Epithelial cell of esophagus (primary cell): Measurements from ENCODE around the gene ATG16L2.

ENCODE experiments used
- DNase-seq: peaks from one replicate; pipeline ENCODE4 v3.0.0; 2010; ENCODE audit warnings: low read depth
- H3K4me3 ChIP-seq: 2 replicates; pipeline ENCODE4 v1.5.1; 2011; ENCODE audit warnings: mild to moderate bottlenecking, low read length, control low read depth
- CTCF ChIP-seq: IDR thresholded peaks from 2 replicates; pipeline ENCODE4 v1.5.1; 2011; ENCODE audit warnings: low read depth, mild to moderate bottlenecking, low read length, control low read depth, inconsistent platforms; ENCODE audit not compliant: insufficient read depth; ENCODE audit errors: missing control alignments

Gene ATG16L2

DNA sequence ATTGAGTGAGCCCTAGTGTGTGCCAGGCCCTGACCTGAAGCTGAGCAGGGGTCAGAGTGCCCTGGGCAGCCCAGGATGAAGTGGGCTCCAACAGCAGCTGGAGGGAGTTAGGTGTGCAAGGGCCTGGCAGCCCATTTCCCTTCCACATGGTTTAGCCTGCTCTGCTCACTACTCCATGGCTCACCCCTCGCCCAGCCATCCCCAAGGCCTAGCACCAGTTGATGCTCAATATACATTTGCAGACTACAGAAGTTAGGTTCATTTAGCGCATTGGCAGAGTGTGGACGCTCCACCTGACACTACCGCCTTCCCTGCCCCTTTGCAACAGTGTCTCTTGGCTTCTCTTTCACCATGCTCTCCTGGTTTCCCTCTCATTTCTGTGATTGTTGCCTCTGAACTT, 3.8 kb downstream of the ATG16L2 start:
- no peak overlapping the region for H3K4me3 ChIP-seq
- DNase-seq, result no peak
- no peak for TF ChIP-seq CTCF

DNA sequence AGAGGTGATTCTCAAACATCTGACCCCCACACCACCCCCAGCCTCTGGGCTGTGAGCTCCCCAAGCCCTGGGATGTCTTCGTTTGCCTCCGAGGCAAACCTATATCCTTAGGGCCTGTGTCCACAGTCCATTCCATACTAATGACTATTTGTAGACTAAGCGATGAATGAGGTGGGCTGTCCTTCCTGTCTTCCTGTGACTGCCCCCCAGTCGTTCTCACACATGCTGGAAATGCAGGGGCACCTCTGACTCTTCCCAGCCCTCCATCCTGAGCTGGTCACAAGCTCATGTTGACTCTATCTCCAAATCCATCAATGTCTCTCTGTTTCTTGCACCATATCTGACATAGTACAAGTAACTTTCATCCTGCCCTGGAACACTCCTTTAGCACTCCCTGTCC, 4.8 kb downstream of the ATG16L2 start:
- no peak for DNase-seq
- H3K4me3 ChIP-seq, result no peak overlapping the region
- no peak for TF ChIP-seq CTCF

- peak; percentile 29 for DNase-seq
- H3K4me3 ChIP-seq, result no peak overlapping the region
- no peak for TF ChIP-seq CTCF
Measured at GRCh38 chr11:72820439-72821139, 6.4 kb downstream of the ATG16L2 start.

DNA sequence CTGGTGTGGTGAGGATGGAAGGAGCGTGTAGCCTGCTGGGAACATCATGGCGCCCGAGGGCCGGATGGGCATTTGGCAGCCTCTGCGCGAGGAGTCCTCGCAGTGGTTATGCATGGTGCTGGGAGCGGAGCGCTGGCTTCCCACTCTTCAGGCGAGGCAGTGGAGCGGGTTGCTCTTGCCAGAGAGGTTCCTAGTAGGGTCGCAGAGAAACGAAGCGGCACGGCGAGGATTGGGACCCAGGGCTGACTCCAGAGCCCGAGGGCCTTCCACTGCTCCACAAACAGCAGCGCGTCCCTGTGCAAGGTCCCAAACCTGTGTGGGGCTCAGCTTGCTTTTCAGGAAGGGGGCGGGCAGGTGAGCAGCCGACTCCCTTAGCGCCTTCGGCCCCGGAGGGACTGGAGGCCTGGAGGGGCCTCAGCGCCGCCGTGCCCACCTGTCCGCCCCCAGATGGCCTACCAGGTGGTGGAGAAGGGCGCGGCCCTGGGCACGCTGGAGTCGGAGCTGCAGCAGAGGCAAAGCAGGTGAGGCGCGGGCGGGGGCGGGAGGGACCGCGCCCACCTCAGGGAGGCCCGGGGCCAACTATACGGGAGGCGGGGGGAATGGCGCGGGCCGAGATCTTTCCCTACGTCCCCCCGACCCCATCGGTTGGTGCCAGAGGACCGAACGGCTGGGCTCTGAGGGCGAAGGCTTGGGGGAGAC, 7.2 kb downstream of the ATG16L2 start:
- peak overlapping the region; percentile 43 for H3K4me3 ChIP-seq
- DNase-seq, result peak; percentile 33
- no peak for TF ChIP-seq CTCF

DNA sequence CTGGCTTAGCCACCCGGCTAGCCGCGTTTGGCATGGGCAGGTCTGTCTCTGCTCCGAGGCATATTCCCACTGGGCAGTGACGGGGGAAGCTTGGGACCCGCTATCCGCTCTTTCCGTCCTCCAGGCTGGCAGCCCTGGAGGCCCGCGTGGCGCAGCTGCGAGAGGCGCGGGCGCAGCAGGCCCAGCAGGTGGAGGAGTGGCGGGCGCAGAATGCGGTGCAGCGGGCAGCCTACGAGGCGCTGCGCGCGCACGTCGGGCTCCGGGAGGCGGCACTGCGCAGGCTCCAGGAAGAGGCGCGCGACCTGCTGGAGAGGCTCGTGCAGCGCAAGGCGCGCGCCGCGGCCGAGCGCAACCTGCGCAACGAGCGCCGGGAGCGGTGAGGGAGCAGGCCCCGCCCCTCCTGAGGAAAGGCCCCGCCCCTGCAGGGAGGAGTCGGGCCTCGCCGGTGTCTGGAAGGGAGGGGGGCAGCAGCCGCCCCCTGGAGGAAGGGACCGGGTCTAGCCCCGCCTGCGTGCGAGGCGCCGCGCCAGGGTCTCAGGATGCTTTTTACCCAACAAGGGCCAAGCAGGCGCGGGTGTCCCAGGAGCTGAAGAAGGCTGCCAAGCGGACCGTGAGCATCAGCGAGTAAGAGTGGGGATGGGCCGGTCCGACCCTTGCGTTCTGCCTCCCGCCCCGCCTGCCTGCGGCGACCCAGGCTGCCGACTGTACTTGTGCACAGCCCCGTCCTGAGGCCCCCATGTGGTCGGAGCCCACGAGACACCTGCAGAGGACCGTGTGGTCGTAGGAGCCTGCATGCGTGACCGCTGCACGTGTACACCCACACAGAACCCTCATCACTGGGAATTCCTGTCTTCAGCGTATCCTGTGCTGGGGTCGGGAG, 7.9 kb downstream of the ATG16L2 start:
- TF ChIP-seq CTCF, result no peak
- peak overlapping the region; percentile 43 for H3K4me3 ChIP-seq
- DNase-seq, result peak; percentile 92

DNA sequence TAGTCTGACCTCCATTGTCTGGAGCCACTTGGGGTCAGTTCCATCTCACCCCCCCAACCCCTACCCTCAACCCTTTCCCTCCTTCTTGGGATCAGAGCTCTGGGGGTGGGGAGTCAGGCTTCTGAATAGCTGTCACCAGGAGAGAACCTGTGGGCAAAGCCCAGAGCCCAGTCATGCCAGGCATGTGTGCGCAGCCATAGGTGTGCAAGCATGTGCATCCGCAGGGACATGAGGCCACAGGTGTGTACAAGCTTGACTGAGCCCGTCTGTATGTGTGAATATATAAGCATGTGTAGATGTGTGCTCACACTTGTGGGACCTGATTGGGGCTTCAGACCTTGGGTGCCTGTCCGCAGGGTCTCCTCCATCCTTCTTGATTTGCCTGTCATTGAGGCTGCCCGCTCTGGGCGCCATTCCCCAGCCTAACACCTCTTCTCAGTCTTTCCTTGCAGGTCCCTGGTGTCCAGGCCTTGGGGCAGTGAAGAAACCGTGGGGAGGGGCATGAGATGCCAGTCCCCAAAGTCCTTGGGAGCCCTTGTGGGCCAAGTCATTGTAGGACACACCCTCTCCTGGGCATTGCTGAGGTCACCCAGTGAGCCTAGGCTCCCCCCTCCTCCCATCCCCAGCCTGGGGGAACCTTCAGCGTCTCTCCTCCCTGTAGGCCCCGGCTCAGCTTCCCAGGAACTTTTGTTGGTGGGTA, 9.0 kb downstream of the ATG16L2 start:
- TF ChIP-seq CTCF, result no peak
- H3K4me3 ChIP-seq, result no peak overlapping the region
- DNase-seq, result no peak
